Measurements from ENCODE around the gene ZW10.

- TF ChIP-seq, protein P1, sequence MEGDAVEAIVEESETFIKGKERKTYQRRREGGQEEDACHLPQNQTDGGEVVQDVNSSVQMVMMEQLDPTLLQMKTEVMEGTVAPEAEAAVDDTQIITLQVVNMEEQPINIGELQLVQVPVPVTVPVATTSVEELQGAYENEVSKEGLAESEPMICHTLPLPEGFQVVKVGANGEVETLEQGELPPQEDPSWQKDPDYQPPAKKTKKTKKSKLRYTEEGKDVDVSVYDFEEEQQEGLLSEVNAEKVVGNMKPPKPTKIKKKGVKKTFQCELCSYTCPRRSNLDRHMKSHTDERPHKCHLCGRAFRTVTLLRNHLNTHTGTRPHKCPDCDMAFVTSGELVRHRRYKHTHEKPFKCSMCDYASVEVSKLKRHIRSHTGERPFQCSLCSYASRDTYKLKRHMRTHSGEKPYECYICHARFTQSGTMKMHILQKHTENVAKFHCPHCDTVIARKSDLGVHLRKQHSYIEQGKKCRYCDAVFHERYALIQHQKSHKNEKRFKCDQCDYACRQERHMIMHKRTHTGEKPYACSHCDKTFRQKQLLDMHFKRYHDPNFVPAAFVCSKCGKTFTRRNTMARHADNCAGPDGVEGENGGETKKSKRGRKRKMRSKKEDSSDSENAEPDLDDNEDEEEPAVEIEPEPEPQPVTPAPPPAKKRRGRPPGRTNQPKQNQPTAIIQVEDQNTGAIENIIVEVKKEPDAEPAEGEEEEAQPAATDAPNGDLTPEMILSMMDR (IDR thresholded peaks at IDR 0.05 in 2 of 3, conservative IDR thresholded peaks at IDR 0.05 in 1 of 3; ENCODE audit: borderline replicate concordance in 1 of 3, insufficient read depth in 1 of 3, low read depth in 2 of 3, low read length in 2 of 3) = no peak
- TF ChIP-seq SP1 (IDR thresholded peaks at IDR 0.05; ENCODE audit: low read depth) (no peak), JUND (IDR thresholded peaks at IDR 0.05) (no peak), ELF1 (IDR thresholded peaks at IDR 0.05; ENCODE audit: borderline replicate concordance, low read depth) (no peak), POLR2AphosphoS5 (IDR thresholded peaks at IDR 0.05; ENCODE audit: low read depth, low read length) (no peak), REST (IDR thresholded peaks at IDR 0.05; ENCODE audit: low read depth) (no peak), EGR1 (IDR thresholded peaks at IDR 0.05; ENCODE audit: low read depth) (no peak)
Observed at GRCh38 chr11:113695207-113695606, 78.3 kb downstream of the ZW10 start.

Measured in HCT116 (cell line).